Osteocyte (in vitro differentiated cells): ENCODE results near the gene OR51L1. TPM values are rescaled to one million over a fixed set of nuclear protein-coding genes. Genes with fewer than 3 reads are reported as not detected.

Experiments
- DNase-seq: peaks from one replicate; pipeline ENCODE4 v3.0.0; 2021; ENCODE audit warnings: mixed read lengths; ENCODE audit not compliant: unreplicated experiment; ENCODE audit errors: extremely low spot score
- H3K27ac Mint-ChIP-seq: one replicate; pipeline ENCODE4 v1.8.0; 2021; ENCODE audit warnings: mild to moderate bottlenecking, mixed read lengths; ENCODE audit not compliant: unreplicated experiment
- H3K27me3 Mint-ChIP-seq: one replicate; pipeline ENCODE4 v1.8.0; 2021; ENCODE audit warnings: mixed read lengths; ENCODE audit not compliant: unreplicated experiment
- H3K36me3 Mint-ChIP-seq: one replicate; pipeline ENCODE4 v1.8.0; 2021; ENCODE audit warnings: mixed read lengths; ENCODE audit not compliant: unreplicated experiment
- H3K4me1 Mint-ChIP-seq: one replicate; pipeline ENCODE4 v1.8.0; 2021; ENCODE audit warnings: mixed read lengths; ENCODE audit not compliant: unreplicated experiment
- H3K4me3 Mint-ChIP-seq: one replicate; pipeline ENCODE4 v1.8.0; 2021; ENCODE audit warnings: mild to moderate bottlenecking, moderate library complexity, mixed read lengths; ENCODE audit not compliant: unreplicated experiment
- H3K9me3 Mint-ChIP-seq: one replicate; pipeline ENCODE4 v1.8.0; 2021; ENCODE audit warnings: mixed read lengths; ENCODE audit not compliant: unreplicated experiment
- total RNA-seq: library from RNA; stranded (reverse); gene quantifications from 2 replicates; pipeline ENCODE4 v1.2.1, GENCODE V29; 2021
- TF ChIP-seq, protein P1 (sequence below): fragments of 200-600 bp; sonication (generic); IDR thresholded peaks from 2 replicates; pipeline ENCODE4 v1.5.0; 2021; ENCODE audit warnings: antibody characterized with exemption, mild to moderate bottlenecking, moderate library complexity

The OR51L1 gene
- total RNA-seq, 1 donor from 2014 or later, result not detected

DNA sequence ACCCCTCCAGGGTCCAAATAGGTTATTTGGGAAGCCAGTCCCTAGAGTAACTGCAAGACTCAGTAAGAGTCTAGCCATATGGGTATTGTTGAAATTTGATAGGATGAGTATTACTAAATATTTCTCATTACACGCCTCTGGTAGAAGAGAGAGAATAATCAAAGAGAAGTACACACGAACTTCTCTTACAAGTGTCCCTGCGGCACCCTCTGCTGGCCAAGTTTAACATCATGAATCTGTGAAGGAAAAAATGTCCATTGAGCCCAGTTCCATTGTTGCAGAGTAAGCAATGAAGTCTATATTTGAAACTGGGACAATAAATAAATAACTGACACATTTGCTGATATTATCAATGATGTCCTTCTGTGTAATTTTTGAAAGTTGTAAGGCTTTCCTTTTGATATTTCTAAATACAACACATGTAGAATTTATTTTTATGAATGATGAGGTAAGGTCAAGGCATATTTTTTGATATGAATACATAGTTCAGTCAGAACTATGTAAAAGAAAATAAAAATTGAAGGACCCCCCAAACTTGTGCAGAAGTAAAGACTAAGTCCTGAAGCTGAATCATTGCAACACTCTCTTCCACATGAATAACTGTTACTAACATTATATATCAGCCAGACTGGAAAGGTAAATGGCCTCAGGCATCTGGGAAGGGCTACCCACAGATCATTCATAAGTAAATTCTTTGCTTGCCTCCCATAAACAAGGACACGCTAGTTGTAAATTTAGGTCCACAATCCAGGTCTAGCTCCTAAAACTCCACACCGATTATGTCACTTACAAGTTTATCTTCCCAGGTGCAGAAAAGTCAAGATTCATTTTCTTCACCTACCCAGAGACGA is 10.0 kb downstream of the OR51L1 start:
- TF ChIP-seq, protein P1, sequence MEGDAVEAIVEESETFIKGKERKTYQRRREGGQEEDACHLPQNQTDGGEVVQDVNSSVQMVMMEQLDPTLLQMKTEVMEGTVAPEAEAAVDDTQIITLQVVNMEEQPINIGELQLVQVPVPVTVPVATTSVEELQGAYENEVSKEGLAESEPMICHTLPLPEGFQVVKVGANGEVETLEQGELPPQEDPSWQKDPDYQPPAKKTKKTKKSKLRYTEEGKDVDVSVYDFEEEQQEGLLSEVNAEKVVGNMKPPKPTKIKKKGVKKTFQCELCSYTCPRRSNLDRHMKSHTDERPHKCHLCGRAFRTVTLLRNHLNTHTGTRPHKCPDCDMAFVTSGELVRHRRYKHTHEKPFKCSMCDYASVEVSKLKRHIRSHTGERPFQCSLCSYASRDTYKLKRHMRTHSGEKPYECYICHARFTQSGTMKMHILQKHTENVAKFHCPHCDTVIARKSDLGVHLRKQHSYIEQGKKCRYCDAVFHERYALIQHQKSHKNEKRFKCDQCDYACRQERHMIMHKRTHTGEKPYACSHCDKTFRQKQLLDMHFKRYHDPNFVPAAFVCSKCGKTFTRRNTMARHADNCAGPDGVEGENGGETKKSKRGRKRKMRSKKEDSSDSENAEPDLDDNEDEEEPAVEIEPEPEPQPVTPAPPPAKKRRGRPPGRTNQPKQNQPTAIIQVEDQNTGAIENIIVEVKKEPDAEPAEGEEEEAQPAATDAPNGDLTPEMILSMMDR, result peak; percentile 77
- Mint-ChIP-seq H3K9me3 (no peaks in the 10 kb centered on the region), H3K27ac (no peak overlapping the region), H3K36me3 (no peaks in the 10 kb centered on the region), H3K27me3 (peaks cover 15% of the 10 kb centered on the region), H3K4me3 (no peak overlapping the region), H3K4me1 (no peaks in the 10 kb centered on the region)
- no peak for DNase-seq

DNA sequence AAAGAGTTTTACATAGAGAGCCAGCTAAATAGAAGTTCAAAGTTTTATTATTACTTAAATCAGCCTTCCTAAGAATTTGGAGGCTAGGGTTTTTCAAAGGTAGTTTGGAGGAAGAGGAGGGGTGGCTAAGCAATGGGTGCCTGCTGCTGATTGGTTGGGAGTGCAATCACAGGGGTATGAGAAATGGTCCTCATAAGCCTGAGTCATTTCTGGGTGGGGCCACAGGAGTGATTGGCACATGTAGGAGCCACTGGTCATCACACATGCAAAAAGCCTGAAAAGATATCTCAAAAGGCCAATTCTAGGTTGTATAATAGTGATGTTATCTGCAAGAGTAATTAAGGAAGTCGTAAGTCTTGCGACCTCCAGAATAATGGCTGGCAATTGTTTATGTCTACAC is 12.9 kb downstream of the OR51L1 start:
- no peaks in the 10 kb centered on the region for H3K36me3 Mint-ChIP-seq
- TF ChIP-seq, protein P1, result no peak

DNA sequence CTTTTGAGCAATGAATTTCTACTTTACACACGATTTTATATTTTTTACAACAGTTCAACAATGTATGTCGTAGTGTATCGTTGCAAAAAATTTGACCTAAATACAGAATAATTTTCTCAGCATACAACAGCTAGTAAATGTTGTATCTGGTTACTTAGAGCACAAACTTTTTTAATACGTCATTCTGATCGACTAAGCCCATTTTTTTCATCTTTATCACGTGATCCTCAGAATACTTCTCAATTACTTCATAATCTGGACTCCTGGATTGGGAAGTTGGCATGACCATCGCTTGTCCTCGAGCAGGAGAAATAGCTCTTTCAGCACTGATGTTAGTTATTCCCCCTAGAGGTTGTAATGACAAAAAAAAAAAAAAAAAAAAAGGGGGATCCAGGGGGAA is 16.6 kb downstream of the OR51L1 start:
- Mint-ChIP-seq H3K9me3 (no peaks in the 10 kb centered on the region), H3K27ac (no peak overlapping the region), H3K36me3 (no peaks in the 10 kb centered on the region), H3K4me3 (no peak overlapping the region), H3K4me1 (no peaks in the 10 kb centered on the region), H3K27me3 (no peaks in the 10 kb centered on the region)
- TF ChIP-seq, protein P1, result no peak
- no peak for DNase-seq

More for the DNA sequence above, 12.9 kb downstream of the OR51L1 start:
- Mint-ChIP-seq H3K4me3 (no peak overlapping the region), H3K27ac (no peak overlapping the region), H3K9me3 (no peaks in the 10 kb centered on the region), H3K4me1 (no peaks in the 10 kb centered on the region), H3K27me3 (peaks cover 14% of the 10 kb centered on the region)
- no peak for DNase-seq

DNA sequence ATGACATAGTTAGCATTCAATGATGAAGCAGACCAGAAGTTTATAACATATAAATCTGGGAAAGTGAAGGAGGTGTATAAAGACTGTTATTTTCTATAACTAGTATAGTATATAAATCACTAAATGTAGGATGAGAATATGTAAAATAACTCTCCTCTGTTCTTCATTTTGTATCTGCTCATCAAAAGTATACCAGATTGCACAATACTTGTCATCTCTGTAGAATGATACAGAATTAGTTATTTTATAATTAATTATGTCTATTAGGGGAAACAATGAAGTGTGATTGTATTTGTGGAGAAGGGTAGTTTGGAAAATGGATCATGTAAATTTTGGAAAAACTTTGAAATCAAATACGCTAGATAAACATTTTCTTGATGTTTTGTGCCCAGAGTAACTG is 18.4 kb downstream of the OR51L1 start:
- TF ChIP-seq, protein P1, result no peak
- Mint-ChIP-seq H3K27me3 (no peaks in the 10 kb centered on the region), H3K9me3 (no peaks in the 10 kb centered on the region), H3K4me1 (no peaks in the 10 kb centered on the region), H3K27ac (no peak overlapping the region), H3K4me3 (no peak overlapping the region), H3K36me3 (no peaks in the 10 kb centered on the region)
- no peak for DNase-seq

DNA sequence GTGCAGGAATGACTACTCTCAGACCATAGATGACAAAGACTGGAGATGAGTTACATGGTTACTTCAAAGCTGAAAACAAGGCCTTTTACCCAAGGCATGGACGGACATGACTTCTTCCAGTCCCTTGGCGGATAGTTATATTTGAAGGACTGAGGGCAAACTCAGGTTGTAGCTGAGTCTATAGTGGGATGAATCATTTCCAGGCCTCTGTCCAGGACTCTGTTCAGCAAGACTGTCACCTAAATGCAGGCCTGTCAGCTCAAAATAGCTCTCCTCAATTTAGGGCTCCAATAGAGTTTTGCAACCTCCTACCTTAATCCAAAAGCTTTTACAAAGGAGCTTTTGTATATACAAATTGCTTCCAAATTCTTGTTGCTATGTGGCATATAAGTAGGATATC is 27.3 kb downstream of the OR51L1 start:
- Mint-ChIP-seq H3K36me3 (no peaks in the 10 kb centered on the region), H3K27me3 (no peaks in the 10 kb centered on the region), H3K27ac (no peak overlapping the region), H3K4me1 (no peaks in the 10 kb centered on the region), H3K9me3 (peaks cover 26% of the 10 kb centered on the region), H3K4me3 (no peak overlapping the region)
- TF ChIP-seq, protein P1, result no peak
- no peak for DNase-seq
